ENCODE measurements around the gene QSER1. TPM values are rescaled to one million over a fixed set of nuclear protein-coding genes. Genes with fewer than 3 reads are reported as not detected.

QSER1 gene
- total RNA-seq, 2 donors from 2014 or later: 20.3 to 40.0 TPM

DNA sequence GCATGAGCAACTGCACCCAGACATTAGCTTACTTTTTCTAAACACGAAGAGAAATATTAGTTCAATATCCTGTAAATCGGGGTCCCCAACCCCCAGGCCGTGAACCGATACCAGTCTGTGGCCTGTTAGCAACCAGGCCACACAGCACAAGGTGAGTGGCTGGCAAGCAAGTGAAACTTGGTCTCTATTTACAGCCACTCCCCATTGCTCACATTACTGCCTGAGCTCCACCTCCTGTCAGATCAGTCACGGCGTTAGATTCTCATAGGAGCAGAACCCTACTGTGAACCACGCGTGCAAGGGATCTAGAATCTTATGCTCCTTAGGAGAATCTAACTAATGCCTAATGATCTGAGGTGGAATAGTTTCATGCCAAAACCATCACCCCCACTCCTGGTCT is 95.2 kb downstream of the QSER1 start:
- H3K36me3 ChIP-seq: no peaks in the 10 kb centered on the region
- DNase-seq (ENCODE audit: low spot score) (no peak), ATAC-seq (ENCODE audit: insufficient number of reproducible peaks, low FRiP score, low read depth) (no peak)
- peaks cover 4% of the 10 kb centered on the region for H3K9me3 ChIP-seq
- H3K4me3 ChIP-seq: no peak overlapping the region
- TF ChIP-seq, protein P1, sequence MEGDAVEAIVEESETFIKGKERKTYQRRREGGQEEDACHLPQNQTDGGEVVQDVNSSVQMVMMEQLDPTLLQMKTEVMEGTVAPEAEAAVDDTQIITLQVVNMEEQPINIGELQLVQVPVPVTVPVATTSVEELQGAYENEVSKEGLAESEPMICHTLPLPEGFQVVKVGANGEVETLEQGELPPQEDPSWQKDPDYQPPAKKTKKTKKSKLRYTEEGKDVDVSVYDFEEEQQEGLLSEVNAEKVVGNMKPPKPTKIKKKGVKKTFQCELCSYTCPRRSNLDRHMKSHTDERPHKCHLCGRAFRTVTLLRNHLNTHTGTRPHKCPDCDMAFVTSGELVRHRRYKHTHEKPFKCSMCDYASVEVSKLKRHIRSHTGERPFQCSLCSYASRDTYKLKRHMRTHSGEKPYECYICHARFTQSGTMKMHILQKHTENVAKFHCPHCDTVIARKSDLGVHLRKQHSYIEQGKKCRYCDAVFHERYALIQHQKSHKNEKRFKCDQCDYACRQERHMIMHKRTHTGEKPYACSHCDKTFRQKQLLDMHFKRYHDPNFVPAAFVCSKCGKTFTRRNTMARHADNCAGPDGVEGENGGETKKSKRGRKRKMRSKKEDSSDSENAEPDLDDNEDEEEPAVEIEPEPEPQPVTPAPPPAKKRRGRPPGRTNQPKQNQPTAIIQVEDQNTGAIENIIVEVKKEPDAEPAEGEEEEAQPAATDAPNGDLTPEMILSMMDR (IDR thresholded peaks at IDR 0.05): no peak
- H3K27me3 ChIP-seq (replicated peaks; ENCODE audit: insufficient read depth): no peaks in the 10 kb centered on the region
- no peak overlapping the region for H3K27ac ChIP-seq
- H3K4me1 ChIP-seq (ENCODE audit: control insufficient read depth in 1 of 2, low read depth in 2 of 2): no peaks in the 10 kb centered on the region

DNA sequence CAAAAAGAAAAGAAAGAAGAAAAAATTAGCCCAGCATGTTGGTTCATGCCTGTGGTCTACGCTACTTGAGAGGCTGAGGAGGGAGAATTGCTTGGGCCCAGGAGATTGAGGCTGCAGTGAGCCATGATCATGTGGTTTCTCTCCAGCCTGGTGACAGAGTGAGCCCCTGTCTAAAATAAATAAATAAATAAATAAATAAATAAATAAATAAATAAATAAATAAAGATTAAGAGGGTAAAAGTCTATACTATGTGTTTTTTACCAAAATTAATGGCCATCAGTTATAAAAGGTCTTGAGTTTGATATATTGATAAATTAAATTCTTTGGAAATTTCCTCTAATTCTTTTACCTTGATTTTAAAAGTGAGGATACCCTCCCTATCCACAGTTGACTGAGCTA is 97.9 kb downstream of the QSER1 start:
- Histone ChIP-seq H3K36me3 (no peaks in the 10 kb centered on the region), H3K9me3 (peaks cover 4% of the 10 kb centered on the region), H3K4me1 (ENCODE audit: control insufficient read depth in 1 of 2, low read depth in 2 of 2) (no peaks in the 10 kb centered on the region), H3K27me3 (replicated peaks; ENCODE audit: insufficient read depth) (no peaks in the 10 kb centered on the region), H3K4me3 (no peak overlapping the region), H3K27ac (no peak overlapping the region)
- ATAC-seq (ENCODE audit: insufficient number of reproducible peaks, low FRiP score, low read depth) (no peak), DNase-seq (ENCODE audit: low spot score) (no peak)
- TF ChIP-seq, protein P1 (IDR thresholded peaks at IDR 0.05): no peak

DNA sequence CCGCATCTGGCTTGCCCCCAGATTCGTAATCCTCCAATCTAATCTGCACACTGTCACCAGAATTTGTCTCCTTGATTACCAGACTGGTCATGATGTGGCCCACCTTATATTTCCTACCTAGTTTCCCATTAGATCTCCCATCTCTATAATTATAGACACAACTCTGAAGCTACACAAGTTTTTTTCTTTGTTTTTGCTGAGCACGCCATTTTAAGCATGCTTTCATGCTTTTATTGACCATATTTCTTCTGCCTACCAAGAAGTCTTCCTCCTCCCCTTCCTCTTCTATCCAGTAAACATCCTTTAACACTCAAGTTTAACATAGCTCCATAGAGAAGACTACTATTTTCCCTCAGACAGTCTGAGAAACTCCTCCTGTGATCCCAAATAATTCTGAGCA is 98.8 kb downstream of the QSER1 start:
- TF ChIP-seq, protein P1 (IDR thresholded peaks at IDR 0.05): no peak

DNA sequence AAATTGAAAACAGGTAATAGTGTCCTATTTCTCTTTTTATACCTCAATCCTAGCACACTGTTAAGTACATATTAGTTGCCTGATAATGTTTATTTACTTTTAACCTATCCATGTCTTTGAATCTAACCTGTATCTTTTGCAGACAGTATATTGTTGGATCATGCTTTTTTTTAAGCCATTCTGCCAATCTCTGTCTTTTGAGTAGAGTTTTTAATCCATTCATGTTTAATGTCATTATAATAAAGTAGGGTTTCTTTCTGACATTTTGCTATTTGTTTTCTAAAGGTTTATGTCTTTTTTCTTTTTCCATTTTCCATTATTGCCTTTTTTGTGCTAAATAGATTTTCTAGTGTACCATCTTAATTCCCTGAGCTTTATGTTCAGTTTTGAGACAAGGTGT is 99.3 kb downstream of the QSER1 start:
- no peak for DNase-seq (ENCODE audit: low spot score)
- H3K27me3 ChIP-seq (replicated peaks; ENCODE audit: insufficient read depth): no peaks in the 10 kb centered on the region

More for the DNA sequence above, 98.8 kb downstream of the QSER1 start:
- Histone ChIP-seq H3K4me3 (no peak overlapping the region), H3K27me3 (replicated peaks; ENCODE audit: insufficient read depth) (no peaks in the 10 kb centered on the region), H3K4me1 (ENCODE audit: control insufficient read depth in 1 of 2, low read depth in 2 of 2) (no peaks in the 10 kb centered on the region), H3K9me3 (peaks cover 4% of the 10 kb centered on the region), H3K36me3 (no peaks in the 10 kb centered on the region), H3K27ac (no peak overlapping the region)
- DNase-seq (ENCODE audit: low spot score) (no peak), ATAC-seq (ENCODE audit: insufficient number of reproducible peaks, low FRiP score, low read depth) (no peak)

DNA sequence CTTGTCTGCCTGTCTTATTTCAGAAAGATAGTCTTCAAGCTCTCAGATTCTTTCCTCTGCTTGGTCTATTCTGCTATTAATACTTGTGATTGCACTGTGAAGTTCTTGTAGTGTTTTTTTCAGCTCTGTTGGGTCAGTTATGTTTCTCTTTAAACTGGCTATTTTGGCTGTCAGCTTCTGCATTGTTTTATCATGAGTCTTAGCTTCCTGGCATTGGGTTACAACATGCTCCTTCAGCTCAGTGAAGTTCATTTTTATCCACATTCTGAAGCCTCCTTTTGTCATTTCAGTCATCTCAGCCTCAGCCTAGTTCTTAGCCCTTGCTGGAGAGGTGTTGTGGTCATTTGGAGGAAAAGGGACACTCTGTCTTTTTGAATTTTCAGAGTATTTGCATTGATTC is 107.6 kb downstream of the QSER1 start:
- no peaks in the 10 kb centered on the region for H3K9me3 ChIP-seq
- TF ChIP-seq, protein P1 (IDR thresholded peaks at IDR 0.05): no peak
- H3K4me1 ChIP-seq (ENCODE audit: control insufficient read depth in 1 of 2, low read depth in 2 of 2): peaks cover 5 to 8% of the 10 kb centered on the region in 2 donors
- ATAC-seq (ENCODE audit: insufficient number of reproducible peaks, low FRiP score, low read depth) (no peak), DNase-seq (ENCODE audit: low spot score) (no peak)
- no peak overlapping the region for H3K27ac ChIP-seq
- no peaks in the 10 kb centered on the region for H3K27me3 ChIP-seq (replicated peaks; ENCODE audit: insufficient read depth)
- no peaks in the 10 kb centered on the region for H3K36me3 ChIP-seq
- no peak overlapping the region for H3K4me3 ChIP-seq

More for the DNA sequence above, 99.3 kb downstream of the QSER1 start:
- Histone ChIP-seq H3K27ac (no peak overlapping the region), H3K4me1 (ENCODE audit: control insufficient read depth in 1 of 2, low read depth in 2 of 2) (no peaks in the 10 kb centered on the region), H3K36me3 (no peaks in the 10 kb centered on the region), H3K4me3 (no peak overlapping the region), H3K9me3 (peaks cover 4% of the 10 kb centered on the region)
- TF ChIP-seq, protein P1 (IDR thresholded peaks at IDR 0.05): no peak
- no peak for ATAC-seq (ENCODE audit: insufficient number of reproducible peaks, low FRiP score, low read depth)
